NCI-H2029 treated with DMSO at 0.1 percent for 48 hours (cell line): Measurements from ENCODE around the gene SVEP1.
"Not testable (repeated sequence)": the region's sequence is repeated elsewhere in the genome, so short reads cannot be mapped to it uniquely, and the experiment has no call there.

ENCODE experiments used
- DNase-seq: peaks from one replicate; lab custom pipeline; 2025; lab: John Stamatoyannopoulos, UW

The SVEP1 gene

GRCh38 chr9:110578575-110579033 is 937 bp downstream of the SVEP1 start:
- no peak for DNase-seq

GRCh38 chr9:110575945-110576344 is 3.6 kb downstream of the SVEP1 start:
- no peak for DNase-seq

GRCh38 chr9:110575169-110575568 is 4.4 kb downstream of the SVEP1 start:
- no peak for DNase-seq

GRCh38 chr9:110573305-110573704 is 6.2 kb downstream of the SVEP1 start:
- DNase-seq, result no peak

GRCh38 chr9:110571801-110572483 is 7.6 kb downstream of the SVEP1 start:
- no peak for DNase-seq

GRCh38 chr9:110566156-110566555 is 13.4 kb downstream of the SVEP1 start:
- DNase-seq, result no peak

GRCh38 chr9:110561826-110562225 is 17.7 kb downstream of the SVEP1 start:
- no peak for DNase-seq

GRCh38 chr9:110559869-110560268 is 19.7 kb downstream of the SVEP1 start:
- DNase-seq, result no peak

GRCh38 chr9:110555551-110556331 is 23.8 kb downstream of the SVEP1 start:
- DNase-seq, result no peak

GRCh38 chr9:110546411-110546871 is 33.1 kb downstream of the SVEP1 start:
- DNase-seq, result no peak

GRCh38 chr9:110545705-110546104 is 33.8 kb downstream of the SVEP1 start:
- no peak for DNase-seq

- no peak for DNase-seq
Observed at GRCh38 chr9:110543631-110544051, 35.9 kb downstream of the SVEP1 start.

GRCh38 chr9:110541950-110542349 is 37.6 kb downstream of the SVEP1 start:
- DNase-seq, result no peak

- DNase-seq, result no peak
Observed at GRCh38 chr9:110538647-110539041, 40.9 kb downstream of the SVEP1 start.

GRCh38 chr9:110537841-110538646 is 41.5 kb downstream of the SVEP1 start:
- no peak for DNase-seq

GRCh38 chr9:110536822-110537221 is 42.7 kb downstream of the SVEP1 start:
- DNase-seq, result no peak

- not testable (repeated sequence) for DNase-seq
Observed at GRCh38 chr9:110534162-110534561, 45.4 kb downstream of the SVEP1 start.

GRCh38 chr9:110532908-110533665 is 46.5 kb downstream of the SVEP1 start:
- DNase-seq, result no peak

- DNase-seq, result no peak
Observed at GRCh38 chr9:110531776-110532175, 47.8 kb downstream of the SVEP1 start.

- DNase-seq, result not testable (repeated sequence)
Observed at GRCh38 chr9:110531241-110531640, 48.3 kb downstream of the SVEP1 start.

GRCh38 chr9:110528645-110529044 is 50.9 kb downstream of the SVEP1 start:
- no peak for DNase-seq

GRCh38 chr9:110526426-110526825 is 53.1 kb downstream of the SVEP1 start:
- no peak for DNase-seq
